Gastrocnemius medialis (tissue), 4 donors: ENCODE data around the gene COL4A6. TPM values are rescaled to one million over a fixed set of nuclear protein-coding genes. Genes with fewer than 3 reads are reported as not detected.

ENCODE experiments used
- ATAC-seq, 2 donors: fragments of 150-250 bp; one replicate each; pipeline ENCODE4 v1.9.1; 2016
- DNase-seq, 2 donors: peaks; one replicate each; pipeline ENCODE4 v3.0.0-alpha.2; 2019
- H3K27ac ChIP-seq, 4 donors: fragments of 200-600 bp; sonication (generic); 1 replicate in 1 of 4; 2 replicates in 3 of 4; pipeline ENCODE4 v1.5.1; 2016 to 2018; ENCODE audit warnings: mild to moderate bottlenecking in 2 of 4, moderate library complexity in 1 of 4
- H3K27me3 ChIP-seq, 3 donors: fragments of 200-600 bp; sonication (generic) in 2 of 3; 1 replicate in 1 of 3; 2 replicates in 2 of 3; pipeline versions ENCODE4 v1.5.1 to v1.6.0; 2016 to 2019; ENCODE audit warnings: mild to moderate bottlenecking in 1 of 3, moderate library complexity in 1 of 3
- H3K36me3 ChIP-seq, 2 donors: fragments of 200-600 bp; sonication (generic) in 1 of 2; one replicate each; pipeline ENCODE4 v1.5.1; 2017 to 2018
- H3K4me1 ChIP-seq, 2 donors: fragments of 200-600 bp; sonication (generic) in 1 of 2; one replicate each; pipeline ENCODE4 v1.5.1; 2016 to 2017; ENCODE audit warnings: mild to moderate bottlenecking in 2 of 2
- H3K4me3 ChIP-seq, 4 donors: fragments of 200-600 bp; sonication (generic) in 3 of 4; 1 replicate in 1 of 4; 2 replicates in 3 of 4; pipeline ENCODE4 v1.5.1; 2016 to 2019; ENCODE audit warnings: mild to moderate bottlenecking in 2 of 4
- H3K9me3 ChIP-seq, 3 donors: fragments of 200-600 bp; sonication (generic) in 2 of 3; 1 replicate in 1 of 3; 2 replicates in 2 of 3; pipeline ENCODE4 v1.5.1; 2016 to 2019
- CTCF ChIP-seq, 5 experiments: fragments of 450-650 bp in 3 of 5; fragments of 200-600 bp in 2 of 5; sonication (generic) in 2 of 5; IDR thresholded peaks in 4 of 5; conservative IDR thresholded peaks in 1 of 5; 1 replicate in 4 of 5; 2 replicates in 1 of 5; pipeline ENCODE4 v1.5.1; 2016 to 2019; ENCODE audit warnings: antibody characterized with exemption in 5 of 5, mild to moderate bottlenecking in 3 of 5, moderate library complexity in 3 of 5
- POLR2A ChIP-seq, 2 donors: fragments of 450-650 bp; IDR thresholded peaks; one replicate each; pipeline ENCODE4 v1.6.1; 2017; ENCODE audit warnings: antibody characterized with exemption in 2 of 2, mild to moderate bottlenecking in 2 of 2, moderate library complexity in 2 of 2
- in situ Hi-C, 4 donors: fragments of 200-750 bp; cut with MboI; loops; one replicate each; pipeline versions ENCODE4 v1.15.0 to v1.8.0; 2017; ENCODE audit warnings: low sequenced_read_pairs in 4 of 4
- intact Hi-C: fragments of 100-400 bp; cut with DNase I; formaldehyde crosslinking; loops from one replicate; pipeline ENCODE4 v1.15.1; 2023; ENCODE audit warnings: low total_unique reads
- total RNA-seq, 4 donors: library from RNA; depleted of rRNA; stranded (reverse); fragments of >200 nt; gene quantifications; one replicate each; pipeline versions ENCODE4 v1.1.0 to v1.2.3, GENCODE V29; 2016

The COL4A6 gene
- total RNA-seq, 4 donors from 2014 or later, result 0.42 to 1.4 (median 0.81) TPM

GRCh38 chrX:108303682-108304081 is 134.5 kb downstream of the COL4A6 start:
- no peaks in the 10 kb centered on the region for H3K36me3 ChIP-seq
- no peak overlapping the region for H3K27ac ChIP-seq
- peaks cover 6% of the 10 kb centered on the region in 2 donors for H3K4me1 ChIP-seq

DNA sequence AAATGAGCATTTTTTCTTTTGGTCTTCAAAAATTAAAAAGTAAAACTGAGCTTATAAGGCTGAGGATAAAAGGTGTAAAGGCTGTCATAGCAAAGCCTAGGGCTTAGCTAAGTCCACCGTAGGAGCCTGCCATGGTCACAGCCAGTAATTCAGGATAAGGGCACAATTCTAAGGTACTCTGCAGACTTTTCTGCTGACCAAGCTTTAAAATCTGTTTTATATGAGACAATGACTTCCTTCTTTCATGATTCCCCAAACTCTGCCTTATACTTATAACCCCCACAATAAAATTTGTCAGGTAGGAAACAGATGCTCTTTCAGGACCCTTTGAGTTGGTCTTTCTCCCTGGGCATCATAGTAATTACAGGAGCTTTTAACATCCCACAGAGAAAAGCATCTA is 138.5 kb downstream of the COL4A6 start:
- no peak for TF ChIP-seq CTCF (IDR thresholded peaks at IDR 0.05 in 4 of 5, conservative IDR thresholded peaks at IDR 0.05 in 1 of 5)
- no peak for TF ChIP-seq POLR2A (IDR thresholded peaks at IDR 0.05)
- Histone ChIP-seq H3K9me3 (no peaks in the 10 kb centered on the region), H3K27me3 (no peaks in the 10 kb centered on the region), H3K27ac (no peak overlapping the region), H3K4me3 (no peak overlapping the region), H3K4me1 (no peaks in the 10 kb centered on the region), H3K36me3 (no peaks in the 10 kb centered on the region)
- no peak for DNase-seq
- intact Hi-C loops (loop anchor here (10.0 kb wide), 1 partner anchor 85 kb away; no protein-coding TSS in a partner anchor), in situ Hi-C loops (no loop called here)
- ATAC-seq, result no peak

More at GRCh38 chrX:108303682-108304081, 134.5 kb downstream of the COL4A6 start:
- TF ChIP-seq POLR2A (IDR thresholded peaks at IDR 0.05), result no peak
- no peak for TF ChIP-seq CTCF (IDR thresholded peaks at IDR 0.05 in 4 of 5, conservative IDR thresholded peaks at IDR 0.05 in 1 of 5)
- in situ Hi-C loops, result no loop called here
- Histone ChIP-seq H3K27me3 (no peaks in the 10 kb centered on the region), H3K4me3 (no peak overlapping the region), H3K9me3 (no peaks in the 10 kb centered on the region)
- intact Hi-C loops, result loop anchor here (2.0 to 10.0 kb wide), 2 partner anchors 79 to 81 kb away; no protein-coding TSS in a partner anchor
- ATAC-seq, result no peak
- no peak for DNase-seq

DNA sequence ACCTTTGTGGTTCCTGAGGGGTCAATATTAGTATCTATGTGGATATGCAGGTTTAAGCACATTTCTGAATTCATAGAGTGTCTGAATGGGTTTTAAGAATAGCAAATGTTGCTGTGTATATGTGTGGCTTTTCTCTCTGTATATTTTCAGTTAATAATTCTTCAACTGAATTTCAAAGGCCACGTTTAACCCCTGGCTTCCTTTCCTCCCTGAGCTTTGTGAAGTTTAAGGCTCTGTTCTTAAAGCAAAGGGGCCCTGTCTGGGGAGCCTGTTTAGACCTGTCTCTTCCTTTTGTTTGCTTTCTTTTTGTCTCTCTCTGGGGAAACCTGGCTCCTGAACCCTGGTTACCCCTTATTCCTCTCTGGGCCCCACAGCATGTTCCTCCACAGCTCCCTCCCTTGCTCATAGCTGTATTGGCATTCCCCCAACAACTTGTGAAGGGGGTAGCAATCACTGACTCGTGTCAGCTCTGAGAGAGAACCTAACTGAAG is 139.1 kb downstream of the COL4A6 start:
- no peak for TF ChIP-seq CTCF (IDR thresholded peaks at IDR 0.05 in 4 of 5, conservative IDR thresholded peaks at IDR 0.05 in 1 of 5)
- no peak for TF ChIP-seq POLR2A (IDR thresholded peaks at IDR 0.05)
- intact Hi-C loops (no loop called here), in situ Hi-C loops (no loop called here)
- ATAC-seq (no peak), DNase-seq (no peak)
- Histone ChIP-seq H3K4me1 (no peaks in the 10 kb centered on the region), H3K36me3 (no peaks in the 10 kb centered on the region), H3K4me3 (no peak overlapping the region), H3K27ac (no peak overlapping the region), H3K27me3 (no peaks in the 10 kb centered on the region), H3K9me3 (no peaks in the 10 kb centered on the region)

GRCh38 chrX:108298165-108298602 is 140.0 kb downstream of the COL4A6 start:
- Histone ChIP-seq H3K27me3 (no peaks in the 10 kb centered on the region), H3K36me3 (no peaks in the 10 kb centered on the region), H3K4me3 (no peak overlapping the region), H3K27ac (no peak overlapping the region), H3K9me3 (no peaks in the 10 kb centered on the region), H3K4me1 (no peaks in the 10 kb centered on the region)
- TF ChIP-seq POLR2A (IDR thresholded peaks at IDR 0.05), result no peak
- no peak for TF ChIP-seq CTCF (IDR thresholded peaks at IDR 0.05 in 4 of 5, conservative IDR thresholded peaks at IDR 0.05 in 1 of 5)
- in situ Hi-C loops, result no loop called here
- intact Hi-C loops, result no loop called here
- no peak for DNase-seq
- no peak for ATAC-seq

- Histone ChIP-seq H3K4me3 (no peak overlapping the region), H3K27me3 (no peaks in the 10 kb centered on the region), H3K36me3 (no peaks in the 10 kb centered on the region), H3K27ac (no peak overlapping the region), H3K9me3 (no peaks in the 10 kb centered on the region), H3K4me1 (no peaks in the 10 kb centered on the region)
- DNase-seq, result no peak
- in situ Hi-C loops (no loop called here), intact Hi-C loops (loop anchor here (2.0 kb wide), 1 partner anchor 240 kb away; no protein-coding TSS in a partner anchor)
- no peak for ATAC-seq
- TF ChIP-seq CTCF (IDR thresholded peaks at IDR 0.05 in 4 of 5, conservative IDR thresholded peaks at IDR 0.05 in 1 of 5), result peak in 2 of 5 experiments; percentile 20 to 23
- TF ChIP-seq POLR2A (IDR thresholded peaks at IDR 0.05), result no peak
These were observed 140.9 kb downstream of the COL4A6 start for GRCh38 chrX:108297290-108297689.
